HepG2 (cell line): ENCODE data around the gene CIB1. TPM values are rescaled to one million over a fixed set of nuclear protein-coding genes. Genes with fewer than 3 reads are reported as not detected.

ENCODE experiments used
- AKNA ChIP-seq: sonication (generic); formaldehyde crosslinking; IDR thresholded peaks from 2 replicates; pipeline ENCODE4 v1.4.0; 2020; ENCODE audit warnings: missing genetic modification reagents, borderline replicate concordance
- ARNT2 ChIP-seq: sonication (generic); formaldehyde crosslinking; IDR thresholded peaks from 2 replicates; pipeline ENCODE4 v1.8.0; 2022; ENCODE audit warnings: mild to moderate bottlenecking, low read depth, missing genetic modification reagents, moderate library complexity
- CERS6 ChIP-seq: sonication (generic); formaldehyde crosslinking; IDR thresholded peaks from 2 replicates; pipeline ENCODE4 v1.5.0; 2020; ENCODE audit warnings: missing genetic modification reagents
- JUNB ChIP-seq: sonication (generic); formaldehyde crosslinking; IDR thresholded peaks from 2 replicates; pipeline ENCODE4 v1.8.0; 2022; ENCODE audit warnings: missing genetic modification reagents, mild to moderate bottlenecking, borderline replicate concordance
- KAT2B ChIP-seq: fragments of 150-350 bp; IDR thresholded peaks from 2 replicates; pipeline ENCODE4 v1.6.1; 2014; ENCODE audit warnings: low read depth, low read length, borderline replicate concordance
- SMAD1 ChIP-seq: sonication (generic); formaldehyde crosslinking; IDR thresholded peaks from 2 replicates; pipeline ENCODE4 v1.4.0; 2020; ENCODE audit warnings: missing genetic modification reagents, low read depth, mild to moderate bottlenecking, borderline replicate concordance
- ZNF235 ChIP-seq: sonication (generic); formaldehyde crosslinking; IDR thresholded peaks from 2 replicates; pipeline ENCODE4 v1.8.1; 2023; ENCODE audit warnings: mild to moderate bottlenecking, missing genetic modification reagents, borderline replicate concordance
- ZNF280B ChIP-seq: sonication (generic); formaldehyde crosslinking; IDR thresholded peaks from 2 replicates; pipeline ENCODE4 v1.5.0; 2020; ENCODE audit warnings: missing genetic modification reagents, mild to moderate bottlenecking, borderline replicate concordance
- ZNF3 ChIP-seq: IDR thresholded peaks from 2 replicates; pipeline ENCODE4 v1.7.0; 2017; ENCODE audit warnings: inconsistent platforms
- ZNF574 ChIP-seq: sonication (generic); formaldehyde crosslinking; IDR thresholded peaks from 2 replicates; pipeline ENCODE4 v1.4.0; 2020; ENCODE audit warnings: missing genetic modification reagents
- ZNF687 ChIP-seq: sonication (generic); formaldehyde crosslinking; IDR thresholded peaks from 2 replicates; pipeline ENCODE4 v1.5.1; 2020; ENCODE audit warnings: mild to moderate bottlenecking, missing genetic modification reagents, moderate library complexity
- ZSCAN22 ChIP-seq: sonication (generic); formaldehyde crosslinking; IDR thresholded peaks from 2 replicates; pipeline ENCODE4 v1.4.0; 2020; ENCODE audit warnings: mild to moderate bottlenecking, missing genetic modification reagents
- polyA plus RNA-seq, 8 experiments: library from polyadenylated mRNA; depleted of rRNA in 3 of 8; stranded (reverse) in 7 of 8; unstranded in 1 of 8; fragments of >200 nt; fragmentation: Illumina TruSeq in 4 of 8; extraction: Trizol in 4 of 8; gene quantifications; 2 replicates each; pipeline versions ENCODE4 v1.2.1 to v1.2.3, GENCODE V29; 2011 to 2016; ENCODE audit warnings: low read depth in 4 of 8, missing spikeins in 1 of 8, mixed read lengths in 1 of 8; ENCODE audit not compliant: insufficient read depth in 1 of 8
- total RNA-seq, 5 experiments: library from RNA; depleted of rRNA; stranded (reverse); fragments of >200 nt; fragmentation: Illumina TruSeq; extraction: Trizol; gene quantifications; 2 replicates each; pipeline ENCODE4 v1.2.3, GENCODE V29; 2016; ENCODE audit warnings: low read depth in 1 of 5

Gene CIB1
- total and polyA plus RNA-seq, 2 of the 13 experiments (the other 11 are each of a cell fraction or from before 2014, with no cell fraction given), result 38.7 to 72.7 TPM

GRCh38 chr15:90265271-90266060, 31.7 kb upstream of the CIB1 start, which contains the start of gene NGRN (continued):
- TF ChIP-seq AKNA (CRISPR knock-in tag), result no peak
- peak; percentile 57; the same call in 1 of the 2 replicates for TF ChIP-seq ZNF280B
- peak; percentile 97 for TF ChIP-seq ZNF687 (CRISPR knock-in tag)
- TF ChIP-seq ZNF235 (CRISPR knock-in tag), result no peak
- TF ChIP-seq ZSCAN22 (CRISPR knock-in tag), result peak; percentile 66; the same call in 1 of the 2 replicates
- peak; percentile 85 for TF ChIP-seq ZNF574 (CRISPR knock-in tag)
- no peak for TF ChIP-seq JUNB (CRISPR knock-in tag)
- TF ChIP-seq KAT2B, result no peak
- TF ChIP-seq ZNF3 (CRISPR knock-in tag), result no peak
- TF ChIP-seq ARNT2 (CRISPR knock-in tag), result no peak; the same call in 1 of the 2 replicates
- TF ChIP-seq CERS6 (CRISPR knock-in tag), result no peak
- TF ChIP-seq SMAD1, result no peak
